HG03139 (cell line): ENCODE measurements around the gene CIAO2B.

ENCODE experiments used
- ATAC-seq: cut with Tn5 transposase; IDR thresholded peaks from one replicate; pipeline ENCODE4 v1.9.1; 2021; ENCODE audit not compliant: unreplicated experiment

CIAO2B gene

GRCh38 chr16:66920924-66921680, 13.1 kb downstream of the CIAO2B start:
- ATAC-seq = no peak

- no peak for ATAC-seq
These were observed 14.0 kb downstream of the CIAO2B start for GRCh38 chr16:66920299-66920590.

- ATAC-seq = no peak
These were observed 14.5 kb downstream of the CIAO2B start for GRCh38 chr16:66919569-66920298.

- ATAC-seq = no peak
These were observed 15.2 kb downstream of the CIAO2B start, which contains the start of gene CDH16 for GRCh38 chr16:66918803-66919568. Gene CDH16 (minus strand): TSS chr16:66918885. CDS start chr16:66918065, 820 bp downstream.

DNA sequence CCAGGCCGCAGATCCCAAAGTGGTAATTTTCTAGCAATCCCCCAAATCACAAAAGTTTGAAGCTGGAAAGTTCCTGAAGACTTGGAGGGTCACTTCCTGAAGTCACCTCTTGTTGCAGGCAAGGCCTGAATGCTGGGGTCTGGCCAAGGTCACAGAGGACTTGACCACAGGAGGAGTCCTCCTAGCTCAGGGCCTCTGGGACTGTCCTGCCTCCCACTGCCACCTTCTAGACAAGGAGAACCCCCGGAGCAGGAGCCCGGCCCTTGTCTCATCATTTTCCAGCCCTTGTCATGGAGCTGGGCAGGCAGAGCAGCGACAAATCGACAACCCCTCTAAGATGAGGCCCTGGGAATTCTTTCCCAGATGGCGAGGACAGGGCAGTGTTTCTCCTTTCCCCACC, 15.8 kb downstream of the CIAO2B start:
- no peak for ATAC-seq

DNA sequence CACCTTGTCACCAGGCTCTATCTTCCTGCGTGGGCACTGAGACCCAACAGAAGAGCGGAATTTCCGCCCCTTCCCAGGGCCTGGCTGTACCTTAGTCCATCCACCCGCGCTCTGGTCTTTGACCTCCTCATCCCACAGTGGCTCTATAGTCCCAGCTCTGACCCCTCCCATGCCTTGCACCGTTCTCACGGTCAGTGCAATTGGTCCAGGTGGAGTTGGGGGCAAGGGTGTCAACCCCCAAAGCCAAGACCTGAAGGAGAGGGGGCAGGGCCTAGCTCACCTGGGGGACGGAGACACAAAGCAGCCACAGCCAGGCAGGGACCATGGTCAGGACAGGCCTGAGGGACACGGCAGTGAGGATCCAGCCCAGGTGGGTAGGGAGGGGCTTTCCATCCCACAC, 16.5 kb downstream of the CIAO2B start:
- ATAC-seq = no peak

DNA sequence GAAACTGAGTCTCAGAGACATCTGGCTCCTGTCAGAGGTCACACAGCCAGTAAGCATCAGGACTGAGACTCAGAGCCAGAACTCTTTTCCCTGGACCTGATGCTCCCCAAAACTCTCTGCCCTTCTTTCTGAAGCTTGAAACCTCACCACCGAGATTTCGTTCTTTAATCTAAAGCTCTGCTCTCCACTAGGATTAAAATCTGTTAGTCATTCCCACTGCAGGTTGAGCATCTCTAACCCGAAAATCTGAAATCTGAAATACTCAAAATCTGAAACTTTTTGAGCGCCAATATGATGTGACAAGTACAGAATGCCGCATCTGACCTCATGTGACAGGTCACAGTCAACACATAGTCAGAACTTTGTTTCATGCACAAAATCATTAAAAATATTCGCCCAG, 17.7 kb downstream of the CIAO2B start:
- ATAC-seq = no peak

DNA sequence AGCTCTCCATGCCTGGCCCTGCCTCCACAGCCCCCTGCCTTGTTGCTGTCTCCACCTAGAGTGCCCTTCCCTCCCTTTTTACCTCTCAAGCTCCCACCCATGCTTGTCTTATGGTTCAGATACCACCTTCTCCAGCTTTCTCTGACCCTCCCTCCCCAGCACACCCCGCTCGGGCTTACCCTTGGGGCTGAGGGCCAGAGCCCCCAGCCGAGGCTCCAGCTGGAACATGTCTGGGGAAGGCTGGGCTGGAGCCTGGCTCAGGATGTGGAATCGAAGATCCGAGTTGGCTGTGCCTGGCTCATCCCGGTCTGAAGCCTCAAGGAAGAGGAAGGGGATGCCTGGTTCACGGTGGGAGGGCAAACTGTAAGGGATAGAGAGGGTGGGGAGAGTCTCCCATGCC, 19.2 kb downstream of the CIAO2B start:
- no peak for ATAC-seq

GRCh38 chr16:66914541-66914940, 19.7 kb downstream of the CIAO2B start:
- ATAC-seq = no peak

DNA sequence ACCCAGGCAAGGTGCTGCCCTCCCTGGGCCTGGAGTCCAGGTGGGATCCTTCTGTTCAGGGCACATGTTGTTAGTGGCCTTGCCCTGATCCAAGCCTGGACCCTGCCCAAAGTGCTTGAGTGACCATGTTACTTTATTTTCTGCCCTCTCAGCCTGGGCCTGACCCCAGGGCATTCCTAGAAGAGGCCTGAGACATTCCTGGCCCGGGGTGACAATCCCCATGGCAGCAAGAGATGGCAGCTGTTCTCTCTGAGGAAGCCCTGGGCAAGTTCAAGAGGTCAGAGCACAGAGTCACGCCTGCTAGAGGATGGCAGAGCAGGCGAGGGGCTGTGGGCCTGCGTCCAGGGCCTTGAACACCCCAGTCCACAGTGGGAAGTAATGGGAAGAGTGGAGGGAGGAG, 20.5 kb downstream of the CIAO2B start:
- ATAC-seq = no peak

- ATAC-seq = no peak
These were observed 21.1 kb downstream of the CIAO2B start for GRCh38 chr16:66913081-66913480.

GRCh38 chr16:66911801-66912200, 22.4 kb downstream of the CIAO2B start:
- ATAC-seq = no peak

DNA sequence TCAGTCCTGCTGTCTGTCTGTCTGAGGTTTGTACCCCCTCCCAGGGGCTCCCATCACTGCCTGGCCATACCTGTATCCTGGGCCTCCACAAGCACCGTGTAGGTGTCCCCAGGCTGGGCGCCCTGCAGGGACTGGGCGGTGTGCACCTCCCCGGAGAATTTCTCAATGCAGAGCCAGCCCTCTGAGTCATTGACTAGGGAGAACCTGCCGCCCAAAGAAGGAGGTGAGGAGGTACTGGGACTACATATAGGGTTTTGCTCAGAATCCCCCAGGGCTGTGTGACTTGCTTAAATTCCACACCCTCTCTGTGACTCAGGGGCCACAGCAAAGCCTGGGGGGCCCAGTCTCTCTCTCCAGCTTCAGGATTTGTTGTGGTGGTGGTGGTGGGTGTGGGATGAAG, 23.1 kb downstream of the CIAO2B start:
- ATAC-seq = no peak

DNA sequence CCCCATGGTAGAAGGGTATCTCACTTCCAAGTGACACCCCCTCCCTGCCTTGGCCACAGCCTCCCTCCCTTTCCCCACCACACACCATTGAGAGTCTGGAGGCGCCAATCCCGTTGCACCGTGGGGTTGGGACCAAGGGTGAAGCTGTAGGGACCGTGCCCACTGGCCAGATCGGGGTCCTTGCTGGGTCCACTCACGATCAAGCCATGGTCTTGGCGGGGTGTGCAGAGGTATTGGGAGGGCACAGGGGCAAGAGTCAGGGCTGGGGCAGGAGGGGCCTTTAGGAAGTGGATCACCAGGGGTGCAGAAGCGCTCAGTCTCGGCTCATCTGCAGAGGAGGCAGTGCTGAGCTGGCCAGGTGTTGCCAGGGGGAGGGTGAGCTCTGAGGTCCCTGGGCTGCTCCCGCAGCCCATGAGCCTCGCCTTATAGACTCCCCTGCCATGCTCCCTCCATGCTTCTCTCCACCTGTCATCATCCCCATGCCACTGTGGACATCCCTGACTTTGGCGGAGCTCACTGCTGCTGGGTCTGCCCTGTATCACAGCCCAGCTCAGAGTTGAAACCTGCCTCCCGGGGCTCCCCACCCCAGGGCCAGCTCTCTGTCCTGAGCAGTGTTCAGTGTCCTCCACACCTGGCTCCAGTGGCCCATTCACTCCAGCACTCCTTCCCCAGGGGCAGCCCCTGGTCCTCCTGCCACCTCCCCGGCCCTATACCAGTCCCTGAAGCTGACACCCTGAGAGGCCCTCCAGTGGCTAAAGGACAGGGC, 23.8 kb downstream of the CIAO2B start:
- ATAC-seq = no peak

DNA sequence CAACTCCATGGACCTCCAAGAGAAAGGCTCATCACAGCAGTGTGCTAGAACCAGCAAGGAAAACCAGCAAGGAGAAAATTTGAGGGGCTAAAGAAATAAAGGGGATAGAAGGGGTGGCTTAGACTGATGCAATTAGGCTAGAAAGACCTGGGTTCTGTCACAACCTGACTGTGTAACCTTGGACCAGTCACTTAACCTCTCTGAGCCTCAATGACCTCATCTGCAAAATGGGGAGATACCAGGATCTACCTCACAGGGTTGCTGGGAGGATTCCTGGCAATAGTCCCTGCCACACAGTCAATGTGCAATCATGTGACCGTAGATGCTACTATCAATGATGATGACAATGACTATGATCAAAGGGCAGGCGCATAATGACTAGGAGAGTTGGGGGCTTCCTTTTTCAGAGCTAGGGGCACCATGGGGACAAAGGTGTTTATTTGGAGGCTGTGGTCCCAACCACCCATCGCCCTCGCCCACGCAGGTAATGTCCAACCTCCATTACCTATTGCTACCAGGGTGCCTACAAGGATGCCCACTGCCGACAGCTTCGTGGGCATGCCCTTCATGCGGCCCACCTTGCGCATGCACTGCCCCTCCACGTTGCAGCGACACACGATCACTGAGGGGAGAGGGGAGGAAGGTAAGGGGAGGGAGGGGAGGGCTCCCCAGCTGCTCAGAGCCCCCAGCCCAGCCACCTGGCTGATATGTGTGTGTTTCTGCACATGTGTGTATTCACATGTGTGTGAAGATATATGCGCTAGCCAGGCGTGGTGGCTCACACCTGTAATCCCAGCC, 25.2 kb downstream of the CIAO2B start:
- ATAC-seq = no peak

GRCh38 chr16:66908116-66908515, 26.1 kb downstream of the CIAO2B start:
- no peak for ATAC-seq

DNA sequence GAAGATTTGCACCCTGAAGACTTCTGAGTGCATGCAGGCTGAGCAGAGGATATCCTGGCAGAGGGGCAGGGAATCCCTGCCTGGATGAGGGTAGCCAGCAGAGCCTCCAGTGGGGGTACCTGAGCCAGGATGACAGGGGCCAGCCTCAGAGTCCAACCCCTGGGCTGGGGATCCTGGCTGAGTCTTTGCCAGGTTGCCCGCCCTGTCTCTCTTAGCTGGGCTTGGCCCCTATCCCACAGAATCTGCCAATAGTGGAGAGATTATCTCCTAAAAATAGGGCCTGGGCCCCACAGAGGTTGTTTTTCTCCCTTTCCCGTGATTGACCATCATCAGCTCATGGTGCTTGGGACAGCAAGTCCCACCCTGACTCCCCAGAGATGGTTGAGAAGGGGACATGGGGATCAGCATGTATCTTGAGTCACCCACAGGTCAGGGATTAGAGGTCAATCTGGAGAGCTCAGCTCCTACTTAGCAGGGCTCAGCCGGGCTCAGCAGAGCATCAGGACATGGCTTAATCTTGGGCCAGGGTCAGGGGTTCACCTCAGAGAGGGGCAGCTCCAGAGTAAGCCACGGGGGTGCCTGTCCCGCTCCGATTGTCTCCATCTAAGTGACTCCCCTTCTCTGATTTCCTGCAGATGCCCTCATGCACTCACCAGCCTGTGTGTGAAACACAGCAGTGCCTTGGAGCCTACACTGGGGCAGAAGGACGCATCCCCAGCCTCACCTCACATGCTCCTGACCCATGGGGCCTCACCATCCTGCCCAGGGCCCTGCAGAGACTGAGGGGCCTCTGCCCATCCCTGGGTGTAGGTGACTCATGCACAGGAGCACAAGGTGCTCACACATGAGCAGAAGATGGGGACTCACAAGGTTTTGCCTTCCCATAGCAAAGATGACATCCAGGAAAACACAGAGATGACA, 27.0 kb downstream of the CIAO2B start:
- no peak for ATAC-seq

GRCh38 chr16:66905633-66906539, 28.3 kb downstream of the CIAO2B start:
- no peak for ATAC-seq
